ENCODE measurements around the gene PRM1. TPM values are rescaled to one million over a fixed set of nuclear protein-coding genes. Genes with fewer than 3 reads are reported as not detected.

PRM1 gene
- total RNA-seq, 1 donor from 2014 or later: not detected

DNA sequence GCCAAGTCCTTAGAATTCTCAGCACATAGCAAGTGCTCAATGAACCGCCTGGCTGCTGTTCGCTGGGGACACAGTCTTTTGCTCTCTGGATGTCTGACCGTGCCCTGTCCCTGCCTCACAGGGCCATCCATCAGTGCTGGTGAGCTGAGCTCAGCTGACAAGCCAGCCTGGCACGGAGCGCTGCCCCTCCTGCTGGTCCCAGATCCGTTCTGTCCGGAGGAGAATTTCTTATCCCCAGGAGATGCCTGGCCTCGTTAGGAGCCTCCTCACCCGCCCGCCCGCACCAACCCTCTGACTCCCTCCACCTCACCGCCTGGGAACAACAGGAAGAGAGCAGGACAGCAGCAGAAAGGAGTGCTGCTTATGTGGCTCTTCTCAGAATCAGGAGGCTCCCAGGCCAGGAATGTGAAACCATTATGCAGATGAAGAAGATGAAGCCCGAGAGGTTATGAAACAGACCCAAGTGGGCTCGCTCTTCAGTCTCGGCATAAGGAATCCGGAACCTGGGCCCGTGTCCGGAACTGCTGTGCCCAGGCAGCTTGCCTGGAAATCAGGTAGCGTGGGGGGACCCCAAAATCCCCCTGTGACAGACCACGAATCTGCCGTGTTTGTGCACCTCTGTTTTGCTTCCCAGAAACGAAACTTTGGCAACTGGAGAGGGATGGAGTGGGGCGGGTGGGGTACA is 35.3 kb upstream of the PRM1 start:
- ATAC-seq (ENCODE audit: poor library complexity) (no peak), DNase-seq (no peak)
- intact Hi-C loops (cut with DNase I): no loop called here

DNA sequence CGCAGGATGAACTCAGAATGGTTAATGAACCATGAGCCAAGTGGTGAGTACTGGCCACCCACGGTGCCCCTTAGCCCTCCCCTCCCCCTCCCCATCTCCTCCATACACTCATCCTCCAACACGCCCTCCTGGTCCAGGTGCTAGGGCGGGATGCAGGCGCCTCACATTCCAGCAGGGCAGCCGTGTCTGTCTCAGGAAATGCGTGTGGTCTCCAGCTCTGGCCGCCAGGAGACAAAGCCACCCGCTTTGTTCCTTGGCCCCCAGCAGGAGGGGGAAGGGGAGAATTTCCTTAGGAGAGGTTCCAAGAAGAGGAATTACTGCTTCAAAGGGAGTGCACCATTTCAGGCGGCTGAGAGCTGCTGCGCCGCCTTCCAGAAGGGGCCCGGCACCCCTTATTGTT is 34.4 kb upstream of the PRM1 start:
- ATAC-seq (ENCODE audit: poor library complexity): no peak

DNA sequence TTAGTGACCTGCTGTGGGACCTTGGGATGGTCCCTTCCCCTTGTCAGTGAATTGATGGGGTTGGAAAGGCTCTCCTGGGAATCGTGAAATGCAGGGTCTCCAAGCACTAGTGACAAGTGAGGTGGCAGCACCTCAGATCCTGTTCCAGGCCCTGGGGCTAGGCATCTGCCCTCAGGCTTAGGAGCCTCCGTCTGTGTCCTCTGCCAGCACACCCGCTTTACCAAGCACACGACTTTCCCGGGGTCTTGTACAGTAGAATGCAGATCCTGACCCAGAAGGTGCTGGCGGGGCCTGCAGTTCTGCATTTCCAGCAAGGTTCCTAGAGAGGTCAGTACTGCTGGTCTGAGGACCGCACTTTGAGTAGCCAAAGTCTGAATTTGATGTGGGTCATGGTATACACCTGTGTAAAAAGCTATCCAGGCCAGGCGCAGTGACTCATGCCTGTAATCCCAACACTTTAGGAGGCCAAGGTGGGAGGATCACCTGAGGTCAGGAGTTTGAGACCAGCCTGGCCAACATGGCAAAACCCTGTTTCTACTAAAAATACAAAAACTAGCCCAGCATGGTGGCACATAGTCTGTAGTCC is 33.3 kb upstream of the PRM1 start:
- no peak for DNase-seq
- intact Hi-C loops (cut with DNase I): no loop called here
- ATAC-seq (ENCODE audit: poor library complexity): no peak

More for the DNA sequence above, 34.4 kb upstream of the PRM1 start:
- DNase-seq: no peak
- intact Hi-C loops (cut with DNase I): no loop called here

DNA sequence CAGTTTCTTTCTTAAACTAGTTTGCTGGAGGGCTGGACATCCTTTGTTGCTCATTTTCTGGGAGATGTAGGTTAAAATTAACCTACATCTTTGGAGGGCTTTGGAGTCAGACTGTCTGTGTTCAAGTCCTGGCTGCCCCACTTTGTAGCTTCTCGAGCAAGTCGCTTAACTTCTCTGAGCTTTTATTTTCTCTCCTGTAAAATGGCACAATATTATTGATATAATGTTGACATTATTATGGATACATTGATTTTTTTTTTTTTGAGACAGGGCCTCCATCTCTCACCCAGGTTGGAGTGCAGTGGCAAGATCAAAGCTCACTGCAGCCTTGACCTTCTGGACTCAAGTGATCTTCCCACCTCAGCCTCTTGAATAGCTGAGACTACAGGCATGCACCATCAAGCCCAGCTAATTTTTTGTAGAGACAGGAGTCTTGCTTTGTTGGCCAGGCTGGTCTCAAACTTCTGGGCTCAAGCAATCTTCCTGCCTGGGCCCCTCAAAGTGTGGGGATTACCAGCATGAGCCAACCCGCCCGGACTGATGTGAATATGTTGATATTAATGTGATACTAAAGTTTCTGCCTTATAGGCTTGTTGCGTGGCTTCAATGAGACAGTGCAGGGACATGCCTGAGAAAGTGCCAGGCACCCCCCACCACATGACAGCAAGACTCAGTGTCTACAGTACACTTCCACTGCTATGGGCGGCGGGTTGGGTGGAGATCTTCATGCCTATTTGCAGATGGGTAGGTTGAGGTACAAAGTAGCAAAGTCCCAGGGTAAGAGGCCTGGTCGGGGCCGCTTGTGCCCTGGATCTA is 32.6 kb upstream of the PRM1 start:
- no peak for ATAC-seq (ENCODE audit: poor library complexity)
- intact Hi-C loops (cut with DNase I): no loop called here
- DNase-seq: no peak

DNA sequence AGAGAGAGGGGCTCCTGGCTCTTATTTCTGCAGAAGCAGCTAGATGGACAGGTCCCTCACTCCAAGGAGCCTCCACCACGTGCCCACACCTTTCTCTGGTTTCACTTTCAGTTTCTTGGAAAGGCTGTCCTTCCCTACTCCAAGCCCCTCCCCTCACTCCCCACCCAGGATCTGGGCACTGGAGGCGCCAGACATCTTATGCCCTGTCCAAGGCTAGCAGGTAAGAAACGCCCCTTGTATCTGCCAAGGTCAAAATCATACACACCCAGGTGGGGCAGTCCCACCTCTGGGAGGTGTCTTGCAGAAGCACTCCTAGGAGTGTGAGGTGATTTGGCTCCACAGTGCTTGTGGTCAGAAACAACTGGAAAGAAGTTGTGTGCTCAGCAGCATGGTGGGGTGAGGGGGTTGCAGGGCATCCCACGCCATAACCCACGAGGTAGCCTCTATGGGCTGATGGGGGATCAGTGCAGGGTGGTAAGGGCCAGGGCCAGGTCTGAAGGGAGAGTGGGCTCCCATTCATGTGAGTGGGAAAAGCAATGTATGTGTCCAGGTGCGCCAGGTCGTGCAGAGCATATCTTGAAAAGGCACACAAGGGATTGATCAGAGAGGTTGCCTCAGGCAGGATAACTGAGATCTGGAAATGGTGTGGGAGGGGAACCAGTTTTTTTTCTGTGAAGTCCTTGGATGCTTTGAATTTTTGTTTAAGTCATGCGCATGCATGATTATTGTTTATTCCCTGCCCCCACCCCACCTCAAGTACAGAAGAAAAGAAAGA is 31.8 kb upstream of the PRM1 start:
- intact Hi-C loops (cut with DNase I): no loop called here
- DNase-seq (no peak), ATAC-seq (ENCODE audit: poor library complexity) (no peak)

DNA sequence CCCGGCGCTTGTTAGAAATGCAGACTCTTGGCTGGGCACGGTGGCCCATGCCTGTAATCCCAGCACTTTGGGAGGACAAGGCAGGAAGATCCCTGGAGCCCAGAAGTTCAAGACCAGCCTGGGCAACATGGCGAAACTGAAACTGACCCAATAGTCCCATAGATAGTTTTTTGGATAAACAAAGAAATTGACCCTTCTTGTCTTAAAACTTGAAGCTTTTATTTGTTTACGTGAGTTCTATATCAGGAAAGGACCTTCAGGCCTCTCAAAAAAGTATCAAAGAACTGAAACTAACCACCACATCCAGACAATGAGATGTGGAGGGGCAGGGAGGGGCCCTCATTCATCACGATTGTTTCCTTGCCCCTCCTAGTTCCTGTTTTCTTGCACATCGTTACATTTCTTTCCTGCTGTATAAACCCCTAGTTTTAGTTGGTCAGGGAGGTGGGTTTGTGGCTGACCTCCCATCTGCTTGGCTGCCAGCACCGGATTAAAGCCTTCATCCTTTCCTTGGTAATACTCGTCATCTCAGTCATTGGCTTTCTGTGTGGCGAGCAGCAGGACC is 29.9 kb upstream of the PRM1 start:
- ATAC-seq (ENCODE audit: poor library complexity): no peak
- intact Hi-C loops (cut with DNase I): no loop called here

DNA sequence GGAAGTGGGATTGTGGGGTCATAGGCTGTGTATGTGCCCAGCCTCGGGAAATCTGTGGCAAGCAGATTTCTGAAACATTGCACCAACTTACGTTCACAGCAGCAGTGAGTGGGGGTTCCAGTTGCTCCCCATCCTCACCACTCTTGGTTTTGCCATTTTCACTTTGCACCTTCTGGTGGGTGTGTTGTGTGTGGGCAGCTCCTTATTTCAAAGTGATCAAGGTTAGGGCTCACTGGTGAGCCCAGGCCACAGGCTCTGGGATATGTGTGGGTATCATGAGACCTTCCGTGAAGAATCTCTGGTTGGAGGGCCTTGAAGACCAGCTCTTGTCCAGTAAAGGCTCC is 29.5 kb upstream of the PRM1 start:
- intact Hi-C loops (cut with DNase I): no loop called here
- ATAC-seq (ENCODE audit: poor library complexity): no peak

More for the DNA sequence above, 29.9 kb upstream of the PRM1 start:
- no peak for DNase-seq

DNA sequence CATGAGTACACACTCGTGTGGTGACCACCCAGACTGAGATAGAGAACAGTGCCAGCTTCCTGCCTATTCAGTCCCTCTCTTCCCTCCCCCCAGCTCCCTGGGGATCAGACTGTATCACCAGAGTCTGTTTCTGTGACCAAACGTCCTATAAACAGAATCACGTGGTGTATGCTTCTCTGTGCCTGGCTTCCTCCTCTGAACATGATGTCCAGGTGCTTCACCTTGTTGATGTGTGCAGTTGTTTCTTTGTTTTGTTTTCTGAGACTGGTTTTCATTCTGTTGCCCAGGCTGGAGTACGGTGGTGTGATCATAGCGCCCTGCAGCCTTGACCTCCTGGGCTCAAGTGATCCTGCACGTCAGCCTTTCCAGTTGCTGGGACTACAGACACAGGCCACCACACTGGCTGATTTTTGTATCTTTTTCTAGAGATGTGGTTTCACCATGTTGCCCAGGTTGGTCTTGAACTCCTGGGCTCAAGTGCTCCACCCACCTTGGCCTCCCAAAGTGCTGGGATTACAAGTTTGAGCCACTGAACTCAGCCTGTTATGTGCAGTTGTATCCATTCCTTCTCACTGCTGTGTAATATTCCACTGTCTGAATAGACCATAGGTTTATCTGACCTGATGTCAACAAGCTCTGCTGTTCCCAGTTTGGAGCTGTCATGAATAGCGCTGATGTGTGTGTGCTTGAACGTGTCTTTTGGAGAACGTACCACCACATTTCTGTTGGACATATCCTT is 28.9 kb upstream of the PRM1 start:
- intact Hi-C loops (cut with DNase I): no loop called here
- ATAC-seq (ENCODE audit: poor library complexity) (no peak), DNase-seq (no peak)

More for the DNA sequence above, 29.5 kb upstream of the PRM1 start:
- no peak for DNase-seq

DNA sequence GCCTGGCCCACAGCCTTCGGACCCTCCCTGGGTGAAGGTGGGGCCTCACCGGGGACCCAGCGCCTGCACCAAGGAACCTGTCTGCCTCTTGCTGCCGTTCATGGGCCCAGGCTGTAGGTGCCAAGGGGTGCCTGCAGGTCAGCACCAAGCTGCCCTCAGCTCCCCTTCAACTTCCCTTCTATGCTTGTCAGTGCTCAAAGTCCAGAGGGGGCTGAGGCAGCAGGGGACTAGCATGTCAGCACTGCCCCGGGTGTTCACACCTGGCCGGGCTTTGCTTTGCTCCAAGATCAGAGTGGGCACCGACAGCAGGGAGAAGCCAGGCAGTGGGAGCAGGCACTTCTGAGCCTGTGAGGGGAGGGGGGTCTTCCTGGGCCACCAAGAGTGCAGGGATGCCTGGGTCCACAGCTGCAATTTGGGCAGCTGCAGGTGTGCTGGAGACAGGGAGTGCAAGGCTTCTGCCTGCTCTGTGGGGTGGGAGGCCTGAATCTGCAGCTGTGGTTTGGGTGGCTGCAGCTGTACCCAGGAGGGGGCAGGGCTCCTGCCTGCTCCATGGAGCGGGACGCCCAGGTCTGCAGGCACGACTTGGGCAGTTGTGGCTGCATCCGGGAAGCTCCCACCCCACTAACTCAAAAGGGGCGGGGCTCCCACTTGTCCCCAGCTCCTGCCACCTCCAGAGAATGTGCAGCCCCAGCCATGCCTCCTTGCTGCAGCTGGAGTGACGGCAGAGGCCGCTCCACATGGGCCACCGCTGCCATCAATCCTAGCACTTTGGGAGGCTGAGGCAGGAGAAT is 27.6 kb upstream of the PRM1 start:
- DNase-seq (no peak), ATAC-seq (ENCODE audit: poor library complexity) (no peak)
- intact Hi-C loops (cut with DNase I): no loop called here

DNA sequence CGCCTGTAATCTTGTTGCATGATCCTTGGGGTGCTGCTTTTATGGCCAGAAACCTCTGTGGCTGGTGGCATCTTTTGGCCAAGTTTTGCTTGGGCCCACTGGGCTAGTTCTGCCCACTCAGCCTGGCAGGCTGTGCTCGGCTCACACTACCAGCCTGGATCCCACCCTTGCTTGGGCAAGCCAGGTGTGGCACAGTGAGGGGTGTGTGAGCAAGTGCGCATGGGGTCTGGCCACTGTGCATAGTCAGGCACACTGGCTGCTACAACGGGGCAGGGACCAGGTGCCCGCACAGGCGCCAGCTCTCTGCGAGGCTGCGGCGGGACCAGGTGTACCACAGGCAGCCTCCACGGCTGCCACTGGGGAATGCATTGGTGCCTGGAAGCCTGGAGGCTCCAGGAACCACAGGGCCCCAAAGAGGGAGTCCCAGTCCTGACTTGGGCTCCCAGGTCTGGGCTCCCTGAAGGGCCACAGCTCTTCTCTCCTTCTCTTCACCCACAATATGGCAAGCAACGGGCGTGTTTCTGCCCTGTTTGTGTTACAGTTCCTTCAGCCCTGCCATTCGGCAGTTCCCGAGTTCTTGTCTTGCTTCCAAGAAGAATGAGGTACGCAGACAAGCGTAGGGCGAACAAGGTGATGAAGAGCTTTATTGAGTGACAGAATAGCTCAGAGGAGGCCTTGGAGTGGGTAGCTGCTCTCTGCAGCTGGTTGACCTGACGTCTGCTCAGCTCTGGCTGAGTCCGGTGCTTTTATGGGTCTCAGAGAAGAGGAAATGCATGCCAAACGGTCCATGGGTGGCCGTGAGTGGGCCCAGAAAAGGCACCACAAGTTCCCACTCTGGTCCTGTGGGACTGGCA is 26.7 kb upstream of the PRM1 start:
- ATAC-seq (ENCODE audit: poor library complexity) (no peak), DNase-seq (no peak)
- intact Hi-C loops (cut with DNase I): no loop called here

DNA sequence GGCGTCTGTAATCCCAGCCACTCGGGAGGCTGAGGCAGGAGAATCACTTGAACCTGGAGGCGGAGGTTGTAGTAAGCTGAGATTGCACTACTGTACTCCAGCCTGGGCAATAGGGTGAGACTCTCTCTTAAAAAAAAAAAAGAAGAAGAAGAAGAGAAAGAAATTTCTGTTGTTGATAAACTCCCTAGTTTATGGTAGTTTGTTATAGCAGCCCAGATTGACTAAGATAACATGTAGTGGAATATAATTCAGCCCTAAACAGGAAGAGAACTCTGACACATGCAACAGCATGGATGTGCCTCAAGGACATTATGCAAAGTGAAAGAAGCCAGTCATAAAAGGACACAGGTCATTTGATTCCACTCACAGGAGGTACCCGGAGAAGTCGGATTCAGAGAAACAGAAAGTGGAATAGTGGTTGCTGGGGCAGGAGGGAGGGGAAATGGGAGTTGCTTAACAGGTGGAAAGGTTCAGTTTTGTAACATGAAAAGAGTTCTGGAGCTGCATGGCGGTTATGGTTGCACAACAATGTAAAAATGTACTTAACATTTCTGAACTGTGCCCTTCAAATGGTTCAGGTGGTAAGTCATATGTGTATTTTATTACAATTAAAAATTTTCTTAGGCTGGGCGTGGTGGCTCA is 26.0 kb upstream of the PRM1 start:
- no peak for ATAC-seq (ENCODE audit: poor library complexity)
- intact Hi-C loops (cut with DNase I): no loop called here
- no peak for DNase-seq

DNA sequence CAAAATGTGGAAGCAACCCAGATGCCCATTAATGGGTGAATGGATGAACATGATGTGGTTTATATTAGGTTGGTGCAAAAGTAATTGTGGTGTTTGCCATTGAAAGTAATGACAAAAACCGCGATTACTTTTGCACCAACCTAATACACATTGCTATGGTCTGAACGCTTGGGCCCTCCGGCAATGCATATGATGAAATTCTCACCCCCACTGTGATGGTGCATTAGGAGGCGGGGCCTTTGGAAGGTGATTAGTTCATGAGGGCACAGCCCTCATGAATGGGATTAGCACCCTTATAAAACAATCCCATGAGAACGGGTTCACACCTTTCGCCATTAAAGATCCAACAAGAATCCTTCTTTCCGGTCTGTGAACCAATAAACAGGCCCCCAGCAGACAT is 25.3 kb upstream of the PRM1 start:
- DNase-seq (no peak), ATAC-seq (ENCODE audit: poor library complexity) (no peak)

DNA sequence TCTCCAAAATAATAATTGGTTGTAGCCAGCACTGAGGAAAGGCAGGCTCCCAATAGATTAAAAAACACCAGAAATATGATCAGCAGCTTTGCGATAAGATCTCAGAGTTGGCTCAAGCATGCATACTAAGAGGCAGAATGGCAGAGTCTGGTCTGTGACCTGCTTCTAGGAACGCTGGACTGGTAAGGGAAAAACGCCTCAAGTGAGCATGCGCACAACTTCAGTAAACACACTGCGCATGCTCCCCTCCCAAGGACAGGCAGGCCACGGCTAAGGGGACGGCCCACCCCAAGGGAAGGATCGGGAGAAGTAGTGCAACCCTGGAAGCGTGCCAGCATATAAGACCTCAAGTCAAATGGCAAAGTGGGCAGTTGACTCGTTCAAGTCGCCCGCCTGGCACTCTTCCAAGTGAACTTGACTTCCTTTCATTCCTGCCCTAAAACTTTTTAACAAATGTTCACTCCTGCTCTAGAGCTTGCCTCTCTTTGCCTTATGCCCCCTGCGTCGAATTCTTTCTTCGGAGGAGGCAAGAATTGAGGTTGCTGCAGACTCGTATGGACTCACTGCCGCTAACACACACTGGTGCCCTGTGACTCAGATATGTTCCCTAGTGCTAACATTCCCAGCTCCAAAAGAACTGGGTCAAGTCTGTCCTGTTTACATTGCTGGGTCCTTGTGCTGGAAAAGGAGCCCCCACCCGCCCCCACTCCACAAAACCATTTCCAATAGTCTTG is 22.4 kb upstream of the PRM1 start:
- intact Hi-C loops (cut with DNase I): no loop called here
- ATAC-seq (ENCODE audit: poor library complexity): no peak
- DNase-seq: no peak

More for the DNA sequence above, 25.3 kb upstream of the PRM1 start:
- intact Hi-C loops (cut with DNase I): no loop called here

DNA sequence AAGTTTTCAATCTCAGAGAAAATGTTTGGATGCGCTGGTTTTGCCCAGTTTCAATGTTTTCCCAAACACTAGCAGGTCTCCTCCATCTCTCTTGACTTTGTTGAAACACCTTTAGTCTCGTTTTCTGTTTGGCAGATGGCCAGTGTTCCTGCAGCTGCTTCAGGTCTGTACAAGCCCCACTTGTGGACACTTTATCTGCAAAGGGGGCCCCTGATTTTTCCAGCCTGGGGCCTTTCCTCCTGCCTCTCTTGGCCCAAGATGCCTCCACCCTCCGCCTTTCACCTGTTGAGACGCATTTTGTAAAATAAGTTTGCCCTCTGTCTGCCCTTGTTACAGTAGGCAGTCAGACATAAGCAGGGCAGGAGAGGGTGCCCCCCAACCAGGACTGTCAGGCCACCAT is 21.8 kb upstream of the PRM1 start:
- intact Hi-C loops (cut with DNase I): no loop called here
- ATAC-seq (ENCODE audit: poor library complexity): no peak
- no peak for DNase-seq

DNA sequence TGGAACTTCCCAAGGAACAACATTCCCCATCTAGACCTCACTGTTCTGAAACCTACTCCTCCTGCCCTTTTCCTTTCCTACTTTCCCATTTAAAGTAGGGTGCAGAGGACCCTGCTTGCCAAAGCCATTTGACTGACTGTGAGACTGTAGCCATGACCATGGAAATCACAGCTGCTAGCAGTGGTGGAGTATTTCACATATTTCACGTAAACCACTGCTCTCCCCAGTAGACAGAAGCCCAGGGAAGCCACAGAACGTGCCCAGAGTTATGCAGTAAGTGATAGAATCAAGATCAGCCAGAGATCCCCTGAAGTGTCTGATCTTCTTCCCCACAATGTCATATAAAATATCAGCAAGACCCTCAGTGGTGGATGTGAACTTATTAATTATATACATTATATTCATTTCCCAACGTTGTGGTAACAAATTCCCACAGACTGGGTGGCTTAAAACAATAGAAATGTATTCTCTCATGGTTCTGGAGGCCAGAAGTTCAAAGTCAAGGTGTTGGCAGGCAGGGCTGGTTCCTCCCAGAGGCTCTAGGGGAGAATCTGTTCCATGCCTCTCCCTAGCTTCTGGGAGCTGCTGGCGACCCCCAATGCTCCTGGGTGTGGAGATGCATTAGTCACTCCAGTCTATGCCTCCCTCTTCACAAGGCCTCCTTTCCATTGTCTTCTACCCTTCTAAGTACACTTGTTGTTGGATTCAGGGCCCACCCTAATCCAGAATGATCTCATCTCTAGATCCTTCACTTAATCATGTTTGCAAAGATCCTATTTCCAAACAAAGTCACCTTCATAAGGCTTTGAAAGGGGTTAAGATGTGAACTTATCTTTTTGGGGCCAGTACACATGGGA is 20.7 kb upstream of the PRM1 start:
- ATAC-seq (ENCODE audit: poor library complexity) (no peak), DNase-seq (no peak)
- intact Hi-C loops (cut with DNase I): no loop called here
